ENCODE measurements around the gene TYW1. TPM values are rescaled to one million over a fixed set of nuclear protein-coding genes. Genes with fewer than 3 reads are reported as not detected.
A peak's percentile ranks its signal among the peaks of the same experiment; 100 is the strongest.
"Not testable (repeated sequence)": the region's sequence is repeated elsewhere in the genome, so short reads cannot be mapped to it uniquely, and the experiment has no call there.

The TYW1 gene
- total and polyA plus RNA-seq, 2 donors from 2014 or later, result 9.4 to 20.7 TPM

- H3K4me3 ChIP-seq (ENCODE audit: low read length in 3 of 3); H3K27me3 ChIP-seq (ENCODE audit: control insufficient read depth, insufficient read depth, low read length); intact Hi-C loops (cut with DNase I); H3K4me1 ChIP-seq (ENCODE audit: control insufficient read depth in 2 of 3, insufficient read depth in 2 of 3, low read depth in 1 of 3, low read length in 3 of 3); H3K9ac ChIP-seq (ENCODE audit: low read length in 3 of 3); H3K36me3 ChIP-seq (ENCODE audit: control insufficient read depth in 2 of 3, insufficient read depth in 3 of 3, low read length in 3 of 3); H3K9me3 ChIP-seq (ENCODE audit: control insufficient read depth in 2 of 3, insufficient read depth in 1 of 3, low read length in 3 of 3); FAIRE-seq; H3K27ac ChIP-seq (ENCODE audit: low read depth in 2 of 2, low read length in 2 of 2): not testable (repeated sequence)
- DNase-seq, result peak in 4 of 5 donors; percentile 42 to 88 (median 76)
Observed at GRCh38 chr7:67192889-67193613, 196.4 kb downstream of the TYW1 start.

- DNase-seq; H3K4me3 ChIP-seq (ENCODE audit: low read length in 3 of 3); intact Hi-C loops (cut with DNase I); H3K9me3 ChIP-seq (ENCODE audit: control insufficient read depth in 2 of 3, insufficient read depth in 1 of 3, low read length in 3 of 3); H3K27me3 ChIP-seq (ENCODE audit: control insufficient read depth, insufficient read depth, low read length); H3K4me1 ChIP-seq (ENCODE audit: control insufficient read depth in 2 of 3, insufficient read depth in 2 of 3, low read depth in 1 of 3, low read length in 3 of 3); H3K9ac ChIP-seq (ENCODE audit: low read length in 3 of 3); FAIRE-seq; H3K27ac ChIP-seq (ENCODE audit: low read depth in 2 of 2, low read length in 2 of 2); H3K36me3 ChIP-seq (ENCODE audit: control insufficient read depth in 2 of 3, insufficient read depth in 3 of 3, low read length in 3 of 3): not testable (repeated sequence)
Observed at GRCh38 chr7:67196176-67196575, 199.5 kb downstream of the TYW1 start.

- H3K36me3 ChIP-seq (ENCODE audit: control insufficient read depth in 2 of 3, insufficient read depth in 3 of 3, low read length in 3 of 3); H3K4me1 ChIP-seq (ENCODE audit: control insufficient read depth in 2 of 3, insufficient read depth in 2 of 3, low read depth in 1 of 3, low read length in 3 of 3); H3K9ac ChIP-seq (ENCODE audit: low read length in 3 of 3); H3K9me3 ChIP-seq (ENCODE audit: control insufficient read depth in 2 of 3, insufficient read depth in 1 of 3, low read length in 3 of 3); H3K27me3 ChIP-seq (ENCODE audit: control insufficient read depth, insufficient read depth, low read length); intact Hi-C loops (cut with DNase I); DNase-seq; H3K4me3 ChIP-seq (ENCODE audit: low read length in 3 of 3); FAIRE-seq; H3K27ac ChIP-seq (ENCODE audit: low read depth in 2 of 2, low read length in 2 of 2): not testable (repeated sequence)
Observed at GRCh38 chr7:67198865-67199526, 202.4 kb downstream of the TYW1 start.

- not testable (repeated sequence) for H3K4me1 ChIP-seq (ENCODE audit: control insufficient read depth in 2 of 3, insufficient read depth in 2 of 3, low read depth in 1 of 3, low read length in 3 of 3); H3K36me3 ChIP-seq (ENCODE audit: control insufficient read depth in 2 of 3, insufficient read depth in 3 of 3, low read length in 3 of 3)
Observed at GRCh38 chr7:67205772-67206171, 209.1 kb downstream of the TYW1 start.

GRCh38 chr7:67206452-67206851 is 209.8 kb downstream of the TYW1 start:
- intact Hi-C loops (cut with DNase I), result no loop called here

More at GRCh38 chr7:67205772-67206171, 209.1 kb downstream of the TYW1 start:
- H3K4me3 ChIP-seq (ENCODE audit: low read length in 3 of 3); H3K9me3 ChIP-seq (ENCODE audit: control insufficient read depth in 2 of 3, insufficient read depth in 1 of 3, low read length in 3 of 3); H3K27me3 ChIP-seq (ENCODE audit: control insufficient read depth, insufficient read depth, low read length); H3K27ac ChIP-seq (ENCODE audit: low read depth in 2 of 2, low read length in 2 of 2); DNase-seq; intact Hi-C loops (cut with DNase I); H3K9ac ChIP-seq (ENCODE audit: low read length in 3 of 3); FAIRE-seq: not testable (repeated sequence)

GRCh38 chr7:67208656-67209055 is 212.0 kb downstream of the TYW1 start:
- H3K4me3 ChIP-seq (ENCODE audit: low read length in 3 of 3); H3K36me3 ChIP-seq (ENCODE audit: control insufficient read depth in 2 of 3, insufficient read depth in 3 of 3, low read length in 3 of 3); FAIRE-seq; DNase-seq; H3K9ac ChIP-seq (ENCODE audit: low read length in 3 of 3); H3K4me1 ChIP-seq (ENCODE audit: control insufficient read depth in 2 of 3, insufficient read depth in 2 of 3, low read depth in 1 of 3, low read length in 3 of 3); H3K27me3 ChIP-seq (ENCODE audit: control insufficient read depth, insufficient read depth, low read length); H3K9me3 ChIP-seq (ENCODE audit: control insufficient read depth in 2 of 3, insufficient read depth in 1 of 3, low read length in 3 of 3); intact Hi-C loops (cut with DNase I); H3K27ac ChIP-seq (ENCODE audit: low read depth in 2 of 2, low read length in 2 of 2): not testable (repeated sequence)

More at GRCh38 chr7:67206452-67206851, 209.8 kb downstream of the TYW1 start:
- DNase-seq (no peak), FAIRE-seq (no peak)
- H3K4me3 ChIP-seq (ENCODE audit: low read length in 3 of 3), result no peak overlapping the region
- H3K9ac ChIP-seq (ENCODE audit: low read length in 3 of 3), result no peak overlapping the region
- H3K27ac ChIP-seq (ENCODE audit: low read depth in 2 of 2, low read length in 2 of 2), result no peak overlapping the region
- peaks cover 0 to 4% (median 4%) of the 10 kb centered on the region in 3 donors for H3K36me3 ChIP-seq (ENCODE audit: control insufficient read depth in 2 of 3, insufficient read depth in 3 of 3, low read length in 3 of 3)
- H3K9me3 ChIP-seq (ENCODE audit: control insufficient read depth in 2 of 3, insufficient read depth in 1 of 3, low read length in 3 of 3), result no peaks in the 10 kb centered on the region
- no peak for TF ChIP-seq CTCF (IDR thresholded peaks at IDR 0.05; ENCODE audit: borderline replicate concordance, extremely low read depth, insufficient read depth)
- H3K27me3 ChIP-seq (ENCODE audit: control insufficient read depth, insufficient read depth, low read length), result no peaks in the 10 kb centered on the region
- no peaks in the 10 kb centered on the region for H3K4me1 ChIP-seq (ENCODE audit: control insufficient read depth in 2 of 3, insufficient read depth in 2 of 3, low read depth in 1 of 3, low read length in 3 of 3)
